Measurements from ENCODE around the gene CD69.
"Not testable (repeated sequence)": the region's sequence is repeated elsewhere in the genome, so short reads cannot be mapped to it uniquely, and the experiment has no call there.

CD69 gene

GRCh38 chr12:9725213-9725870 lies 35.4 kb downstream of the CD69 start:
- H3K36me3 Mint-ChIP-seq (ENCODE audit: low read depth): peaks cover 20% of the 10 kb centered on the region
- H3K9me3 Mint-ChIP-seq: no peaks in the 10 kb centered on the region
- no peak overlapping the region for H3K4me3 Mint-ChIP-seq
- H3K27me3 Mint-ChIP-seq: peaks cover 3% of the 10 kb centered on the region
- no peak overlapping the region for H3K27ac Mint-ChIP-seq
- peaks cover 39% of the 10 kb centered on the region for H3K4me1 Mint-ChIP-seq (ENCODE audit: low read depth)

DNA sequence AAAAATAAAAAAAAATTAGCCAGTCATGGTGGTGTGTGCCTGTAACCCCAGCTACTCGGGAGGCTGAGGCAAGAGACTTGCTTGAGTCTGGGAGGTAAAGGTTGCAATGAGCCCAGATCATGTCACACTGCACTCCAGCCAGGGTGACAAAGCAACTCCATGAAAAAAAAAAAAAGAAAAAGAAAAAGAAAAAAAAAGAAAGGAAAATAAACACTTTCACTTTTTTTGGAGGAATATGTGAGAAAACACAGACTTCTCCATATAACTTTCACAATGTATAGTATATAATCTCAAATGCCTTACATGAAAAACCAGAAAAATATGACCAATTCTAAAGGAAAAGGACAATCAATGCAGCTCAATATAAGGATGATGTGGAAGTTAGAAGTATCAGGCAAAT lies 36.7 kb downstream of the CD69 start:
- Mint-ChIP-seq H3K36me3 (ENCODE audit: low read depth) (peaks cover 20% of the 10 kb centered on the region), H3K27me3 (peaks cover 3% of the 10 kb centered on the region), H3K27ac (no peak overlapping the region), H3K4me3 (no peak overlapping the region), H3K9me3 (no peaks in the 10 kb centered on the region), H3K4me1 (ENCODE audit: low read depth) (peaks cover 45% of the 10 kb centered on the region)

- Mint-ChIP-seq H3K27me3 (peaks cover 3% of the 10 kb centered on the region), H3K27ac (peak overlapping the region; percentile 59), H3K9me3 (no peaks in the 10 kb centered on the region), H3K36me3 (ENCODE audit: low read depth) (peaks cover 20% of the 10 kb centered on the region), H3K4me3 (peak overlapping the region; percentile 22), H3K4me1 (ENCODE audit: low read depth) (peaks cover 54% of the 10 kb centered on the region)
Observed at GRCh38 chr12:9721394-9722092, 39.2 kb downstream of the CD69 start.

DNA sequence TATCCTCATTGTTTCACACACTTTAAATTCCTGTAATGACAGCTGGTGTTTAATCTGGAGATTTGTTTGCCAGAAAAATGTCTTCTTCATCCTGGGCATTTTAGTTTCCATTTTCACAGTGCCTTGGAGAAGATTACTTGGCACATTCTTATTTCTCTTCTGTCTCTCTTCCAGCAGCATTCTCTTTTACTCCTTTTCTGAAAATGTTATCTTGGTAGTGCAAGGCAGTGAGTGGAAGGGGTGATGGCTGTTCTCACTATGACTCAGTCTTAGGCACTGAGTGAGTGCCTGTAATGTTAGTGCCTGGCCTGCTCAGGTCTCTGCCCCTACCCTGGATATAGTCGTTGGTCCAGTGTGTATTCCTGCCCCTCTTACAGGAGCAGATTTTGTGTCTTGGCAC lies 40.9 kb downstream of the CD69 start:
- Mint-ChIP-seq H3K9me3 (no peaks in the 10 kb centered on the region), H3K4me1 (ENCODE audit: low read depth) (peaks cover 66% of the 10 kb centered on the region), H3K27ac (peak overlapping the region; percentile 49), H3K36me3 (ENCODE audit: low read depth) (peaks cover 29% of the 10 kb centered on the region), H3K4me3 (no peak overlapping the region), H3K27me3 (peaks cover 3% of the 10 kb centered on the region)

DNA sequence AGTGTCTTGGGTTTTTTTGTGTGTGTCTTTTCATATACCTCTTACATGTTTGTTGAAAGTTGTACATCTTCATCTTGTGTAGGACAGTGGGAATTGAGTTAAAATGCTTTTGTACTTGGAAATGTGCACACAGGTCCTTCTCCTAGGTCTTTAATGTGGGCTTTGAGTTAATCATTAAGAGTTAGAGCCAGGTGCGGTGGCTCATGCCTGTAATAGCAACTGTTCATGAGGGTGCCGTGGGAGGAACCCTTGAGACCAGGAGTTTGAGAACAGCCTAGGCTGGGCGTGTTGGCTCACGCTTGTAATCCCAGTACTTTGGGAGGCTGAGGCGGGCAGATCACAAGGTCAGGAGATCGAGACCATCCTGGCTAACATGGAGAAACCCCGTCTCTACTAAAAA lies 41.7 kb downstream of the CD69 start:
- H3K27ac Mint-ChIP-seq: peak overlapping the region; percentile 29
- H3K4me3 Mint-ChIP-seq: no peak overlapping the region
- H3K36me3 Mint-ChIP-seq (ENCODE audit: low read depth): peaks cover 29% of the 10 kb centered on the region
- peaks cover 69% of the 10 kb centered on the region for H3K4me1 Mint-ChIP-seq (ENCODE audit: low read depth)
- peaks cover 3% of the 10 kb centered on the region for H3K27me3 Mint-ChIP-seq
- no peaks in the 10 kb centered on the region for H3K9me3 Mint-ChIP-seq

DNA sequence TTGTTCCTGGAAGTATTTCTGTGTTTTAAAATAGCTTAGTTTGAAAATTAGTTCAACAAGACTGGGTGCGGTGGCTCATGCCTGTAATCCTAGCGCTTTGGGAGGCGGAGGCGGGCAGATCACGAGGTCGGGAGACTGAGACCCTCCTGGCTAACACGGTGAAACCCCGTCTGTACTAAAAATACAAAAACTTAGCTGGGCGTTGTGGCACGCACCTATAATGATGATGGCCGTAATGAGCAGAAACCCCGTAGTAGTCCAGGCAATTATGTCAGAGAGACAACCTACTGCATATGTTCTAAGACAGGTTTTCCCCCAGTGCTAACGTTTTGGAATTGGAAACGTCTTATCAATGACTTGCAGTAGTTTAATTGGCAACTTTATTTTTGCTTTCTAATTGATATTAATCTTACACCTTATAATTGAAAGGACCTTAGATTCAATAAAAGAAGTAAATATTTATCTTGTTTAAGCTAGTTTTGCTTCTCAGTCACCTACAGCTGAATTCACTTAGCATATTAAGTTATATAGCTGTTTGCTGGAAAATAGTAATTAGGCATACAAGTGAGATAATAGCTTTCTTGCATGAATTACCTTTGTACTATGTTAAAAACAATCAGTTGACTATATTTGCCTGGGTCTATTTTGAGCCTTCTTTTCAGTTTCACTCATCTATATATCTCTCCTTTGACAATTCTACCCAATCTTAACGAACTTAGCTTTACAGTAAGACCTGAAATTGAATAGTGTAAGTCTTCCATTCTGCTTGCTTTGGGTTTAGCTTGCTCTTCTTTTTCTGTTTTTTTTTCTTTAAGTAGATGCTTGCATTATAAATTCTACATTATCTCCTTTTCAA lies 43.4 kb downstream of the CD69 start:
- peaks cover 70% of the 10 kb centered on the region for H3K4me1 Mint-ChIP-seq (ENCODE audit: low read depth)
- H3K36me3 Mint-ChIP-seq (ENCODE audit: low read depth): peaks cover 25% of the 10 kb centered on the region
- no peak overlapping the region for H3K4me3 Mint-ChIP-seq
- H3K9me3 Mint-ChIP-seq: no peaks in the 10 kb centered on the region
- H3K27ac Mint-ChIP-seq: no peak overlapping the region
- peaks cover 3% of the 10 kb centered on the region for H3K27me3 Mint-ChIP-seq

DNA sequence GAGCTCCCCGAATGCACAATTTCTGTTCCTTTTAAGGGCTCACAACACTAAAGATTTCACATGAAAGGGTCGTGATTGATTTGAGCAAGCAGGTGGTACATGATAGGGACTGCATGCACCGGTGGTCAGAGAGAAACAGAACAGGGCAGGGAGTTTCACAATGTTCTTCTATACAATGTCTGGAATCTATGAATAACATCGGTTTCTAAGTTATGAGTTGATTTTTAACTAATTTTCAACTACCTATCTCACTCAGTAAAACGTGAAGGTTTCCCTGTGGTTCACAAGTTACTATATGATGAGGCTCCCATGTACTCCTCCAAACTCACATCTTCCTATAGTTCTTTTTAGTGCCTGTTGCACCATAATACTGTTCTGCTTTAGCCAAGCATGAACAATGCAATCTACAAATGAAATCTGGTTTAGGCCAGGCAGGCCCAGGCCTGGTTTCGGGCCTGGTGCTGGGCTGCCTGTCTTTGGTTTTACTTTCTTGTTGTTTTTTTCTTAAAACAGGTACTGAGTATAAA lies 47.6 kb downstream of the CD69 start:
- peak overlapping the region; percentile 63 for H3K27ac Mint-ChIP-seq
- H3K27me3 Mint-ChIP-seq; H3K4me3 Mint-ChIP-seq; H3K36me3 Mint-ChIP-seq (ENCODE audit: low read depth); H3K9me3 Mint-ChIP-seq: not testable (repeated sequence)
- peaks cover 59% of the 10 kb centered on the region for H3K4me1 Mint-ChIP-seq (ENCODE audit: low read depth)

DNA sequence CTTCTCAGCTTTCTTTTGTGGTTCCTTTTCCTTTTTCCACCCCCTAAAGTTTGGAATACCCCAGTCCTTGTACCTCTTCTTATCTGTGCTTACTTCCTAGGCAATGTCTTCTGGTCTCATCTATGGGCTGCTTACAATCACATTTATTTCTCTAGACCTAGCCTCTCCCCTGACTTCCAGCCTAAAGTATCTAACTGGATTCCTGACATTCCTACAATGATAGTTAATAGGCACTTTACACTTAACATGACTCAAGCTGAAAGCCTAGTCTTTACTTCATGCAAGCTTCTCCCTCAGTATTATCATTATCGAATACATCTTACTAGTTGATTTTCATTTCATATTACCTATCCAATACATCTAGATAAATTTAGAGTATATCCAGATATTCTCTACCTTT lies 49.0 kb downstream of the CD69 start:
- no peak overlapping the region for H3K27ac Mint-ChIP-seq
- no peak overlapping the region for H3K4me3 Mint-ChIP-seq
- peaks cover 73% of the 10 kb centered on the region for H3K4me1 Mint-ChIP-seq (ENCODE audit: low read depth)
- H3K9me3 Mint-ChIP-seq: no peaks in the 10 kb centered on the region
- no peaks in the 10 kb centered on the region for H3K27me3 Mint-ChIP-seq
- peaks cover 10% of the 10 kb centered on the region for H3K36me3 Mint-ChIP-seq (ENCODE audit: low read depth)

DNA sequence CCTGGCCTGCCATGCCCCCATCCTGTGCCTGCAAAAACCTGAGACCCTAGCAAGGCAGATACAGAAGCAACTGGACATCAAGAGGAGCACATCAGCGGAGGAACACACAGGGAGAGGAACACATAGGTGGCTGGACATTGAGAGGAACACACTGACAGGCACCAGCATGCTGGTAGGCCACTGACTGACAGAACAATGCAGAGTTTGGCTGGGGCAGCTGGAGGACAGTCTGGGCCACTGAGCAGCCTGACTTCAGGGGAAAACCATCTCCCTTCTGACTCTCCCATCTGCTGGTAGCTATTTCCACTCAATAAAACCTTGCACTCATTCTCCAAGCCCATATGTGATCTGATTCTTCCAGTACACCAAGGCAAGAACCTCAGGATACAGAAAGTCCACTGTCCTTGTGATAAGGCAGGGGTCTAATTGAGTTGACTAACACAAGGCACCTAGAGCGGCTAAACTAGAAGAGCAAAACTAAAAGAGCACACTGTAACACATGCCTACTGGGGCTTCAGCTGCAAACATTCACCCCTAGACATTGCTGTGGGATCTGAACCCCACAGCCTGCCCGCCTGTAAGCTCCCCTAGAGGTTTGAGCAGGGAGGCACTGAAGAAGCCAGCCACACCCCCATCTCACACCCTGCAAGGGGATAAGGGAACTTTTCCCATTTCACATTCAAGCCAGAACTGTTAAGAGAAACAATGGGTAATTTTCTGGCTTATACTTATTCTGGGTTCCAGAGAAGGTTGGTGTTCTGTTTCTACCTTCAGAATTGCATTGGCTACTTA lies 49.9 kb downstream of the CD69 start:
- H3K4me3 Mint-ChIP-seq: no peak overlapping the region
- H3K4me1 Mint-ChIP-seq (ENCODE audit: low read depth): peaks cover 75% of the 10 kb centered on the region

DNA sequence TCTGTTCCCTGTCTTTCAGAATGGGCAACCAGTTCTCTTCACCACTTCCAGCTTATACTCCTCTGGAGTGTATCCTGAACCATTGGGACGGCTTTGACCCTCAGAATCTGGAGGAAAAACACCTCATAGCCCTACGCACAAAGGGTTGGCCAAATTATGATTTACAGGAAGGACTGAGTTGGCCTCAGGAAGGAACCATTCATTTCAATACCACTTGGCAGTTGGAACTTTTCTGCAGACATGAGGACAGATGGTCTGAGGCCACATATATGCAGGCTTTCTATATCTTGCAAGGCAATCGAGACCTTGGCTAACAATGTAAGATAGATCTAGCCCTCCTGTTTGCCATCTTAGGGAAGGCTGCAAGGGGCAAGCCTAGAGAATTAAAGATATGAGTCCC lies 51.8 kb downstream of the CD69 start:
- peaks cover 14% of the 10 kb centered on the region for H3K36me3 Mint-ChIP-seq (ENCODE audit: low read depth)
- H3K4me3 Mint-ChIP-seq: no peak overlapping the region
- H3K27ac Mint-ChIP-seq: peak overlapping the region; percentile 85

More for the DNA sequence above, 49.9 kb downstream of the CD69 start:
- Mint-ChIP-seq H3K27ac (peak overlapping the region; percentile 28), H3K36me3 (ENCODE audit: low read depth) (peaks cover 11% of the 10 kb centered on the region), H3K27me3 (no peaks in the 10 kb centered on the region), H3K9me3 (peaks cover 3% of the 10 kb centered on the region)

DNA sequence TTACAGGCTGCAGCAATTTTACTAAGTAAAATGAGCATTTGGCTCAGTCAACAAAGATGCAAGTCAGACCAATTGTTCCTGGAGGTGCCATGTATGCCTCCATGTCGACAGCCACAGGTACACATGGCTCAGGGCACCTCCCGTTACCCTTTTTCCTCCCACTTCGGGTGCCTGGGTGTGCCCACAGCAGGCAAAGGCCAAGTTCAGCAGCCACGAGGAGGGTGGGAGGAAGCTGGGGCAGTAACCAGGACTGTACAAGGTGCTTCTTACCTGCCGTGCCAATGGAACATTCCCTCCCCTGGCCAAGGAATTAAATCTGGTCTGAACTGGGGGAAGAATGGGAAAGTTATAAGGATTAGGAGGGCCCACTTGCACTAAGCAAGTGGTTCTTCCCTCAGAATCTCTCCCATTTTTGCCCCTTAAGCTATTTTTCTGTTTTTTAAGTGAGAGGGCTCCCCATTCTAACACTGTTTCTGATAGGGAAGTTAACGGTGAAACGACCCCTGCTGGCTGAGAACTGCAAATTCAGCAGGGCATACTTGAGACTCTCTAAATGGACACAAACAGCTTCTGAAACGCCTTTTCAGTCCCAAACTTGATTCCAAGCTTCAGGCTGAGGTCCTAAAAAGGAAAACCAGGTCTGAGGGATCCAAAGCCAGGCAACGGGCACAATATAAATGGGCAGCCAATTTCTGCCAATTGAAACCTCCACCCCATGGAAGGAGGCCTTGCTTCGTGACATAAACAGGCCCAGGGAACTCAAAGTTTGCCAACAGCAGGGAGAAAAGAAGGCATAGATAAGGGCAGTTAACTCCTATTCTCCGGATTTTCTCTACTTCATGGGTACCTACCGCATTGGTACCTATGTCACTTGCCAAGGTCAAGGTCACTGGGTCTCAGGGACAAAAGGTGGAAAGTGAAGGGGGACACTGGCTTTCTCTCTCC lies 52.6 kb downstream of the CD69 start:
- Mint-ChIP-seq H3K27me3 (no peaks in the 10 kb centered on the region), H3K4me3 (peak overlapping the region; percentile 63), H3K4me1 (ENCODE audit: low read depth) (peaks cover 62% of the 10 kb centered on the region), H3K27ac (peak overlapping the region; percentile 85), H3K36me3 (ENCODE audit: low read depth) (peaks cover 14% of the 10 kb centered on the region), H3K9me3 (peaks cover 13% of the 10 kb centered on the region)

More for the DNA sequence above, 51.8 kb downstream of the CD69 start:
- Mint-ChIP-seq H3K4me1 (ENCODE audit: low read depth) (peaks cover 69% of the 10 kb centered on the region), H3K27me3 (no peaks in the 10 kb centered on the region), H3K9me3 (peaks cover 13% of the 10 kb centered on the region)

DNA sequence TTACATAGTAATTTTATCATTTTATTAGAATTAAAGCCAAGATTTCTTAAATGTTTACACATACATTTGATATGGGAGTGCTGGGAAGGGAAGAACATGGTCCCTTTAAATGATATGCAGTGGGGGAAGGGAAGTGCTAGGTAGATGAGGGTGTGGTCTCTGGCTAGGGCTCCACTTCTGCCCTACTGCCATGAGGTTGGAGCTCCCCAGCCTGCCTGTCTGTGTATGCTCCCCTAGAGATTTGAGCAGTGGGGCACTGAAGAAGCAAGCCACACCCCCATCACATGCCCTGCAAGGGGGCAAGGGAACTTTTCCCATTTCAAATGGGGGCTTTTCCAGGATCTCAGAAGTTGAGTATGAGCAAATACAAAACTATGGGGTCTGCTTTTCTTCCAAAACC lies 53.3 kb downstream of the CD69 start:
- Mint-ChIP-seq H3K36me3 (ENCODE audit: low read depth) (peaks cover 14% of the 10 kb centered on the region), H3K9me3 (peaks cover 13% of the 10 kb centered on the region), H3K4me3 (peak overlapping the region; percentile 63), H3K4me1 (ENCODE audit: low read depth) (peaks cover 64% of the 10 kb centered on the region), H3K27me3 (no peaks in the 10 kb centered on the region), H3K27ac (peak overlapping the region; percentile 85)

GRCh38 chr12:9706086-9706685 lies 54.5 kb downstream of the CD69 start:
- Mint-ChIP-seq H3K27ac (peak overlapping the region; percentile 34), H3K27me3 (no peaks in the 10 kb centered on the region), H3K36me3 (ENCODE audit: low read depth) (peaks cover 14% of the 10 kb centered on the region), H3K9me3 (peaks cover 13% of the 10 kb centered on the region), H3K4me1 (ENCODE audit: low read depth) (peaks cover 67% of the 10 kb centered on the region), H3K4me3 (peak overlapping the region; percentile 5)

All from stimulated activated naive CD8-positive, alpha-beta T cell treated with anti-CD3 and anti-CD28 coated beads, Interleukin-15, Interleukin-2, amounts not matched to agents 100 ng/mL and 50 ng/mL, for 24 hours (primary cell).